ELF-1 (cell line): ENCODE data around the gene SLX4.
"Not testable (repeated sequence)": the region's sequence is repeated elsewhere in the genome, so short reads cannot be mapped to it uniquely, and the experiment has no call there.

Source experiments
- DNase-seq: peaks from one replicate; pipeline ENCODE4 v3.0.0-alpha.2; 2016; ENCODE audit warnings: low read depth, low spot score

SLX4 gene, protein sequence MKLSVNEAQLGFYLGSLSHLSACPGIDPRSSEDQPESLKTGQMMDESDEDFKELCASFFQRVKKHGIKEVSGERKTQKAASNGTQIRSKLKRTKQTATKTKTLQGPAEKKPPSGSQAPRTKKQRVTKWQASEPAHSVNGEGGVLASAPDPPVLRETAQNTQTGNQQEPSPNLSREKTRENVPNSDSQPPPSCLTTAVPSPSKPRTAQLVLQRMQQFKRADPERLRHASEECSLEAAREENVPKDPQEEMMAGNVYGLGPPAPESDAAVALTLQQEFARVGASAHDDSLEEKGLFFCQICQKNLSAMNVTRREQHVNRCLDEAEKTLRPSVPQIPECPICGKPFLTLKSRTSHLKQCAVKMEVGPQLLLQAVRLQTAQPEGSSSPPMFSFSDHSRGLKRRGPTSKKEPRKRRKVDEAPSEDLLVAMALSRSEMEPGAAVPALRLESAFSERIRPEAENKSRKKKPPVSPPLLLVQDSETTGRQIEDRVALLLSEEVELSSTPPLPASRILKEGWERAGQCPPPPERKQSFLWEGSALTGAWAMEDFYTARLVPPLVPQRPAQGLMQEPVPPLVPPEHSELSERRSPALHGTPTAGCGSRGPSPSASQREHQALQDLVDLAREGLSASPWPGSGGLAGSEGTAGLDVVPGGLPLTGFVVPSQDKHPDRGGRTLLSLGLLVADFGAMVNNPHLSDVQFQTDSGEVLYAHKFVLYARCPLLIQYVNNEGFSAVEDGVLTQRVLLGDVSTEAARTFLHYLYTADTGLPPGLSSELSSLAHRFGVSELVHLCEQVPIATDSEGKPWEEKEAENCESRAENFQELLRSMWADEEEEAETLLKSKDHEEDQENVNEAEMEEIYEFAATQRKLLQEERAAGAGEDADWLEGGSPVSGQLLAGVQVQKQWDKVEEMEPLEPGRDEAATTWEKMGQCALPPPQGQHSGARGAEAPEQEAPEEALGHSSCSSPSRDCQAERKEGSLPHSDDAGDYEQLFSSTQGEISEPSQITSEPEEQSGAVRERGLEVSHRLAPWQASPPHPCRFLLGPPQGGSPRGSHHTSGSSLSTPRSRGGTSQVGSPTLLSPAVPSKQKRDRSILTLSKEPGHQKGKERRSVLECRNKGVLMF (N-terminal part only)

DNA sequence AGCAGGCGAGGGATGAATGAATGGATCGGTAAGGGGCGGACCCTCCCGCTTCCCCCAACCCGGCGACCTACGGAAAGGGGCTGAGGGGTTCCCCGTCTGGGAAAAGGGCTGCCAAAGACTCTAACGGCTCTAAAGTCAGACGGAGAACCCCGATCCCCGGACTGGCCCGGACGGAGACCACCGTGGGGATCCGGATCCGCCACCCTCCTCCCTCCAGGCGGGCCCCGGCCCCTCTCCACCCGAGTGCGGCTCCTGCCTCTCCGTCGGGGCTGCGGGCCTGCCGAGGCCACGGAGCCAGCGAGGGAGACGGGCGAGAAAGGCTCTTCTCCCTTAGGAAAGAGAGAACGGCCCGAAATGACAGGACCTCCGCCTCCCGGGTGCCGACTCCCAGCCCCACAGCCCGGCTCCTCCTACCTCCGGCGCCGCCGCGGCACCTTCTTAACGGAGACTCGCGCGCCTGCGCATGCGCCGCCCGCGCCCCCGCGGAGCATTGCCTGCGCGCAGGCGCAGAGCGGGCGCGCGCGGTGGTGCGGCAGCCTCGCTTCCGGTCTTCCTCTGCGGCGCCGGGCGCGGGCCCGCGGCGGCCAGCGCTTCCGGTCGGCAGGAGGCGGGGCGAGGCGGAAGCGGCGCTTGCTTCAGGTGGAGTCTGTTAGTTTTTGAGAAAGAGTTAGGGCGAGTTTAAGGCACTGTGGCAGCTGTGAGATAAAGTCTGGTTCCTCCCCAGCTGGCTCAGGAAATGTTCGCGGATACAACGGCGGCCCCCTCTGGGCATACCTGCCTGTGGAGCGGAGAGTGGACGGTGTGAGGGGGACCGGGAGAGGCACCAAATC lies at the start of gene SLX4:
SLX4 (minus strand) TSS at position 461 of the 830 bp plus-strand sequence. CDS start 2,642 bp downstream, outside the sequence.
- DNase-seq = peak; percentile 95

- DNase-seq = no peak
These were observed 47.8 kb upstream of the SLX4 start for GRCh38 chr16:3659251-3659650.

DNA sequence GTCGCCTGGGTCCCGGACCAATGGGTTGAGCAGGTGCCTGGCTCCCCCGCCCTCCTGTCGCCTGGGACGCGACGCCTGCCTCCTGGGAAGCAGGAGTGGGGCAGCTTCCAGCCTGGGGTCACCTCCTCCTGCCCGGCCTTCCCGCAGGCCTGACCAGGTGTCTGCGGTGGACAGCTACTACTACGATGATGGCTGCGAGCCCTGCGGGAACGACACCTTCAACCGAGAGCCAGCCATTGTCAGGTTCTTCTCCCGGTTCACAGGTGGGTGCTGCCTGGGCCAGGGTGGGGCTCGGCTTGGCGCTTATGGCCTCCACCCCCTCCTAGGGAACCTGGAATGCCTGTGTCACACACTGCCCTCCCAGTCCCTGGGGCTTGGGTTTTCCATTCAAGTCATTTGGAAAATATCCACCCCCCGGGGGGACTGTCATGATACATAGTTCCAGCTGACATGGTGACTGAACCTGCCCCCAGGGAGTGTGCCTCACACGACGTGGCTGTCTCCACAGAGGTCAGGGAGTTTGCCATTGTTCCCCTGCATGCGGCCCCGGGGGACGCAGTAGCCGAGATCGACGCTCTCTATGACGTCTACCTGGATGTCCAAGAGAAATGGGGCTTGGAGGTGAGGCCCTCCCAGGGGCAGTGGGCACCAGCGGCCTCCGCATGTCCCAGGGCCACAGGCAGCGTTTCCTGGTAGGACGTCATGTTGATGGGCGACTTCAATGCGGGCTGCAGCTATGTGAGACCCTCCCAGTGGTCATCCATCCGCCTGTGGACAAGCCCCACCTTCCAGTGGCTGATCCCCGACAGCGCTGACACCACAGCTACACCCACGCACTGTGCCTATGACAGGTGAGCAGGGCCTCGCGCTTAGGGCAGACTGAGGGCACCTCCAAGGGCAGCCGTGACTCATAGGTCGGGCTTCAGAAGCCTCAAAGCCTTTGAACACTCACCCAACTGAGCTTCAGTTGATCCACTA lies 45.4 kb upstream of the SLX4 start:
- no peak for DNase-seq

- DNase-seq = not testable (repeated sequence)
These were observed 44.7 kb upstream of the SLX4 start for GRCh38 chr16:3656160-3656490.

GRCh38 chr16:3655396-3656159 lies 44.2 kb upstream of the SLX4 start:
- DNase-seq = no peak

DNA sequence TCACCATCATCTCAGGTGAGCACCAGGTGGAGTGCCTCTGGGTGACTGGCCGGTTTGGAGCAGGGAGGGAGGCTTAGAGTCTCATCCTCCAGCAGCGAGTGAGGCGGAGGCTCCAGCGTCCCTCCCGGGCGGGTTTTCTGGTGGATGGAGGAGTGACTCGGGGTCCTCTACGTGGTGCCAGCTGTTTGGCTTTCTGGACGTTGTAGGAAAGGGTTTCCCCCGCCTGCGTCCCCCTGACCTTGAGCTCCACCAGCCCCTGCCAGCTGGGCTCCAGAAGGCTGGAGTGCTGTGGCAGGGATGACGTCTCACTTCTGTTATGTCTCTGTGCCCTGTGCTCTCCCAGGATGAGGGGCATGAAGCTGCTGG lies 43.6 kb upstream of the SLX4 start:
- no peak for DNase-seq

DNA sequence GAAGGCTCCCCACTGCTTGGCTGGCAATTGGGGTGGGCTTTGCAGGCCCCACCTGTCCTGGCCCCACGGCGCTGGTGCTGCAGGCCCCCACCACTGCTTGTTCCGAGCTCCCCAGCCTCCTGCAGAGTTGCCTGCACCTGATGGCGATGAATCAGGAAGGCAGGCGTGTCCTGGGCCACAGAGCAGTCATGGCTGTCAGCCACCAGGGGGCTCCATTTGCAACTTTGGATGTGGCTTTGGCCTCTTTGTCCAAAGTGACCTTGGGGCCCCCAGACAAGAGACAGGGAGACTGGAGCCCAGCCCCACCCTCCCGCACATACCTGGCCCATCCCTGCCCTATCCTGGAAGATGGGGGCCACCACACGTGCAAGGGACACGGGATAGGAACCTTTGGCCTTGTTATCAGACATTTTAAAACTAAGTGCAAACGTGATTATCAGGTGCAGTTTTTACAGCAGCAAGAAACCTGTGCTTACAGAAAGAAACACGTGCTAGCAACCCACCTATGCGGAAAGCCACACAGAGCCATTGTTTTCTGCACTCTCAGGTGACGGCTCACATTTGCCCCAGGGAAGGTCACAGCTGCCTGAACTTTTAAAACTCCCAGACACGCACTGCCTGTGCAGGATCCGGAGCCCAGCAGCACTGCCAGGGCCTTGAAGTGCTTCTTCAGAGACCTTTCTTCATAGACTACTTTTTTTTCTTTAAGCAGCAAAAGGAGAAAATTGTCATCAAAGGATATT lies 43.0 kb upstream of the SLX4 start, which contains the start of gene DNASE1:
DNASE1 (plus strand) TSS at position 443 of the 743 bp plus-strand sequence. CDS start 683 bp downstream, outside the sequence.
- DNase-seq = peak; percentile 83

DNA sequence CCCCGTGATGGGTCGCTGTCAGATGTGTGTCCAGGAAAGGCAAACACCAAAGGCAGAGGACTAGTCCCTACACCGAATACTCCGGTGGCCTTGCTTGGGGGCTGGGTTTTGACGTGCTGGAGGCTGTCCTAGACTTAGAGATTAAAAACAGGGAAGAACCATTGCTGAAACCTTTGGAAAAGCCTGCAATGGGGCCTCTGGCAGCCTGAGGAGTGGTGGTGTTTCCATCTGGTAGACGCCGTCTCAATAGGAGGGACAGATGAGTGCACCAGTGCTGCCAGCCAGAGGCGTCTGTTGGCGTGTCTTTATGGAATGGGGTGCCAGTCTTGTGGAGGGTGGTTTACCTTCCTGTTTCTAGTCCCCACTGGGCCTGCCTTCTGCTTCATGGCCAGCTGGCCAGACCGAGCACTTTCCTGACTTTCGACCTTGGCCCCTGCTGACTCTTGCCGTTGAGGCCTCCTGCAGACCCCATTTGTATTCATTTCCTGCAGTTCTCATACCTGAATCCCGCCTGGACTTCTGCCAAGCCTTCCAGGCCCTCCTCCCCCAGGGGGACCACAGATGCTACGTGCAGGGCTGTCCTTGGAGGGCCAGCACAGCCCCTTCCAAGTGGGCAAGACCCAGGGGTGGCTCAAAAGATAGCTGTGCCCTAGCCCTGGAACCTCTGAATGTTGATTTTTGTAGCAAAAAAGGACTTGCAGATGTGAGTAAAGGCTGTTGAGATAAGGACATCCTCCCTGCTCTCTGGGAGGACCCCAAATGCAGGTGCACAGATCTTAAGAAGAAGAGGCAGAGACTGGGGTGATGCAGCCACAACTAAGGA lies 41.2 kb upstream of the SLX4 start:
- no peak for DNase-seq

- DNase-seq = no peak
These were observed 40.3 kb upstream of the SLX4 start for GRCh38 chr16:3651461-3652372.

- DNase-seq = no peak
These were observed 39.3 kb upstream of the SLX4 start for GRCh38 chr16:3650631-3651265.

GRCh38 chr16:3646348-3646920 lies 35.0 kb upstream of the SLX4 start:
- peak; percentile 44 for DNase-seq

DNA sequence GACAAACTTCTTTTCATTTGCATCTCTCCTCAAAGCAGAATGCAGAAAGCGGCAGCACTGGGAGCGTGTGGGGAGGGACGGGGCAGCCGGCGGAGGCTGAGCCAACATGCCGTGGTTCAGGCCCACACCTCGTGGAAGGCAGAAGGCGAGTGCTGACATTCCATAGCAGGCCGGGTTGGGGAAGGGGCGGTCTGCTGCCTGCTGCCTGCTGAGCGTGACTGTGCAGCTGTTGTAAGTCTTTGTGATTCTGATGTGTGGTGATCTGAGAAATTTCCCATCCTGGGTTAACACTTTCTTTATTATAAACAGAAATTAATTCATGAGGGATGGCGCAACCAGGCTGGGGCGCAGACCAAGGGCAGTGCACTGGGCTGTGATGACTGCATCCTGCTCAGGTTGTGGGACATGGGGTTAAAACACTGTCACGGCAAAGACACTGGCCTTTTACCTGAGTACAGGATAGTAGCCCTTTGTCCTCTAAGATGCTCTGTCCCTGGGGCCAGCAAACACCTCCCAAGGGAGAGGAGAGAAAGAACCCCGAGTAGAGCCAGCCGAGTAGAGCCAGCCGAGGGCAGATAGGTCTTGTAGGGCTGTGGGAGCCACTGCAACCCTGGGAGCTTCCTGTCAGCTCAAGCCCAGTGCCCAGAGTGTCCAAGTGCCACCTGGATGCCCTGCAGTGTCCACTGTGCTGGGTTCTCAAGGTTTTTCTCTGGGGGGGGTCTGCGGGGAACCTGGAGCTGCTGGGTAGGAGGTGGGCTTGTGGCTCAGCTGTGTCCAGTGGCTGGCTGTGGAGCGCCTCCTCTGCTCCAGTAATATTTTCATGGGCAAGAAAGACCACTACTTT lies 34.3 kb upstream of the SLX4 start:
- DNase-seq = peak; percentile 87

GRCh38 chr16:3645108-3645503 lies 33.7 kb upstream of the SLX4 start:
- no peak for DNase-seq

DNA sequence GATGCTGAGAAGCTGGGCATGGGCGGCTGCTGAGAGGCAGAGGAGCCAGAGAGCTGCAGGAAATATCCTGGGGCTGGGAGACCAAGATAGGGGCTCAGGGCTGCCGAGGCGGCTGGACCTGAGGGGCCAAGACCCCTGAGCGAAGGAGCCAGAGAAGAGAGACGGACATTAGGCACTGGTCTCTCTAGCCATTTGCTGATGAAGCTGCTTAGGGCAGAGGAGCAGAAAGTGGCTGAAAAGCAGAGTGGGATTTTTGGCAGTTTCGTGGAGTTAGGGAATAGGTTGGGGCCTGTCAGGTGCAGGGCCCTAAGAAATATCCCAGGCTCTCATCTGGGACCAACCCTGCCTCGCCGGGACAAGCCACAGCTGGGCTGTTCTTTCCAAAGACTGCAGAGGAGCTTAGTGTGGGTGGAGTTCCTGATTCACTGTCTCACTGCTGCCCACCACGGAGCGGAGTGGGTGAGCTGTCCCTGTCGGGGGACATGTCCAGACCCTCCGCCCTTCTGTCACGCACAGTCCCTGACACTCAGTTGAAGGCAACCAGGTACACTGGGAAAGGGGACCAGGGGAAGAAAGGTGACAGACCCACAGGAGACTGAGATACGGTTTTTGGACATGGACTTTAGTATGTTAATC lies 31.8 kb upstream of the SLX4 start:
- DNase-seq = no peak
